Activated gamma-delta T cell treated with Interleukin-2 at 50 U/mL for 16 hours (primary cell): ENCODE measurements around the gene LRRFIP2.

ENCODE experiments used
- DNase-seq: peaks from one replicate; pipeline ENCODE4 v3.0.0-alpha.2; 2020

The LRRFIP2 gene

DNA sequence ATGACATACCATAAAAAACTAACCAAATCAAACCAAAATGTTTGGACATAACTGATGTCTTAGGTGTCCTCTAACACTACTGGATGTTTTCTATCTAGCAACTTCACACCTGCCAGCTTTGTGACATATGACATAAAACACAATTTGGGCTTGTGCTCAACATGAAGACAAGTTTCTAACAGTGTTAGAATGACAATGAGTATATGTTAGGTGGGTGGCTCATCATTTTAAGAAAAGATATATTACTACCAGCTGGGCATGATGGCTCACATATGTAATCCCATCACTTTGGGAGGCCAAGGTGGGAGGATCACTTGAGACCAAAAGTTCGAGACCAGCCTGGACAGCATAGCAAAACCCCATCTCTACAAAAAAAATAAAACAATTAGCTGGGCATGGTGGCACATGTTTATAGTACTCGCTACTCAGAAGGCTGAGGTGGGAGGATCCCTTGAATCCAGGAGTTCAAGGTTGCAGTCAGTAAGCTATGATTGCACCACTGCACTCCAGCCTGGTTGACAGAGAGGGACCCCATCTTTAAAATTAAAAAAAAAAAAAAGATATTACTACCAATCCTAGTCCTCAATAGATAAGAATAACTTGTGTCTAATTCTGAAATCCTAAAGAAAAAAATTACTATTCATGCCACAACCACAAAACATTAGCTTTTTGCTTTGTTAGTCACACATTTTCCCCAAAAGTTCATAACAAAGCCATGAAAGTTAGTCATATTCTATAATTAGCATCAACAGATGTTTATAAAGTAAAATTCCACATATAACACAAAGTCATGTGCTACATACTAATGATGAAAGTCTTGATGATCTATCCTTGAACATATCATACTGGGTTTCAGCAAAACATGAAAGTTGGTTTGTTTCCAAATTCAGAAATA, 59.9 kb downstream of the LRRFIP2 start:
- no peak for DNase-seq

DNA sequence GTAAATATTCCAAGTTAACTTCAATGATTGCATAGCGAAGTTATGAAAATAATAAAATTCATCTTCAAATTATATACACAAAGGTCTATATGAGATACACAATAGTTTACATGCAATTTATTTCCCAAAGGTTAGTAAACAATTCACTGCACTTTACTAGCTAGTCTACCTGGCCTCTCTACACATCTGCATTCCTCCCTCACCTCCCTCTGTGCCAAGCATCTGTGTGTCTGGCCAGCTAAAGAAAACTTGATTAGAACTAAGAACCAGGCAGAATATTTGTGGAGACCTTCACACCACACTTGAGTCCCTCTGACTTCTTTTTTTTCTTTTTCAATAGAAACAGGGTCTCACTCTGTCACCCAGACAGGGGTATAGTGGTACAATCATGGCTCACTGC, 61.4 kb downstream of the LRRFIP2 start:
- no peak for DNase-seq

DNA sequence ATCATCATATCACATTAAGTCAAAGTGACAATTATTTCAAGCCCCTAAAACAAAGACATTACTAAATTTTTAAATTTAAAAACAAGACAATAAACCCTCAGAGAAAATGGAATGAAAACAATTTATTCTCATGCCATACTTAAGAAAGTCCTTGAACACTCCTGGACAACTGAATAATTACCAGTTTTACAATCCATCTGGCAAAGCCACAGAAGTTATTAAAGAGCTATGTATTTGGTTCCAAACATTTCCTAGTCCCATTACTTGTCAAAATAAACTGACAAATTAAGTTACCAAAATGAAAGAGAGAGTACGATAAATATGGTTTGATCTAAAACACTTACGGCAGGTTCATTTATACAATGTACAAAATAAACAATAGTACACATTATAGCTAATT, 63.2 kb downstream of the LRRFIP2 start:
- DNase-seq = no peak

DNA sequence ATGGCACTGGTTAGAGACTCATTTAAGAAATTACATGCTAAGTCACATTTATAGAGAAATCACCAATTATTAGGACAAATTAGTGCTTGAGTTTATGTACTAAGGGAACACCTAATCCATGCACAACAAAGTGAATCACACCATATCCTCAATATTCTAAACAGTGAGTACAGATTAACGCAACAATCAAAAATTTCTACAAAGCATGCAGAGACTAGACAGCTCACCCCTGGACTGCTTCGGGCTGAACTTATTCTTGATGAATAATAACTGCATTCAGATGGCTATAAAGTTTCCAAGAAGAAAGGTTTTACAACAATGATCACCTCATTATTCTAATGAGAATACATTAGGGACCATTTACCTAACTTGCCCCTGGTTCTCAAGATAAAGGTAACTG, 66.5 kb downstream of the LRRFIP2 start:
- no peak for DNase-seq

DNA sequence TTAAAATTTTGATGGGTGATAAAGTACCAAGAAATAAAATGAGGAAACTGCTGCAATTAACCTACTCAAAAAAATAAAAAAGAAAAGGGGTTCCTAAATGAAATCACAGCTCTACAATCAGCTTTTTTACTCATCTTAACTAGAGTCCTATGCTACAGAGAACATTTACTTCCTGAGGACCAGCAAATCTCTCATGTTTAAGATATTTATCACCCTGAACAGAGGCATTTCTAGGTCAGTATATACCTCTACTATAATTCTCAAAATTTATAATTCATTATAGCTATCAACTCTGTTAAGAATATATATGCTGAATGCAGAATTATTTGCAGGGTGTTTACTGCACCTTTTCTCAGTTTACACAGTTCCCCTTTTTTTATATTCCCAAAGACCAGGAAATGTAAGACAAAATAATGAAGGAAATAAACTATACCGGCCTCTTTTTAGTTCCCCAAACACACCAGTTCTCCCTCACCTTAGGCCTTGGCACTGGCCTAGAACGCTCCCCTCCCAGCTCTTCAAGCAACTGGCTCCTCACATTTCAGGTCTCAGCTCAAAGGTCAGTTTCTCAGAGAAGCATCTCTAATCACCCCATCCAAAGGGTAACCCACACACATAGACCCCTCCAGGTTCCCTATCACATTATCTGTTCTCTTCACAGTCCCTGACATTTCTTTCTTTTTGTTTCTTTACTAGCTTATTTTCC, 71.1 kb downstream of the LRRFIP2 start:
- DNase-seq = no peak

- DNase-seq = no peak
These were observed 74.0 kb downstream of the LRRFIP2 start for GRCh38 chr3:37100411-37100810.

GRCh38 chr3:37099469-37099868, 74.9 kb downstream of the LRRFIP2 start:
- DNase-seq = no peak

DNA sequence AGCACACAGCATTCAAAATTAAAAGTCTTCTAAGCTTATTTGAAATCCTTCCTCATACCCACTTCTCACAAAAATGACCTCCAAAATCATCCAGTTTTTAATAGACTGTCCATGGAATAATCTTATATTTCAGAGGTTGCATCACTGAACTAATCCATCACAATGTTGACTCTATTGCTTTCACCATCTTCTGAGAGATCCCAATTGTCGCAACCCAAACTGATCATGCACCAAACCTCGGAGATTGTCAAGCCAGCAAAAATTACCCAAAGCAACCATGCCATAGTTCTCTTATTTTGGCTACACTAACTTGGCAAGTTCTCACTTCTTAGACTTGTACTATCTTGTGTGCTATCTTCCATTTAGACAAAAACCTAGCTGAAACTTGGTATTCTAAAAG, 75.5 kb downstream of the LRRFIP2 start:
- DNase-seq = no peak

DNA sequence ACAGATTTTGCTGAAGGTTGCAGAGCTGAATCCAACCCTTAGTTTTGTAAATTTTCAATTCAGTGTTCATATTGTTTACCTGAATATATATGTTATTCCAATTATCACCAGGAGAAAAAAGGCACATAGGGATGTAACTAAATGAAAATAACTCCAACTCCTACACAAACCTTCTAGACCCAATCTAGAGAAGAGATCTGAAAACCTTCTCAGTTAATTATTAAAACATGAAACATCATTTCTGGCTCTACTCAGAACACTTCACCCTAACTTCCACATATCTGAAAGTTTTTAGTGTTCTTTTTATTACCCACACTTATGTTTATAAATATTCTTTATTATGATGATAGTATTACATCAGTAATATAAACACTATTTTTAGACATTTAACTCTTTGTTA, 76.6 kb downstream of the LRRFIP2 start:
- DNase-seq = no peak

GRCh38 chr3:37096975-37097374, 77.4 kb downstream of the LRRFIP2 start:
- DNase-seq = no peak

DNA sequence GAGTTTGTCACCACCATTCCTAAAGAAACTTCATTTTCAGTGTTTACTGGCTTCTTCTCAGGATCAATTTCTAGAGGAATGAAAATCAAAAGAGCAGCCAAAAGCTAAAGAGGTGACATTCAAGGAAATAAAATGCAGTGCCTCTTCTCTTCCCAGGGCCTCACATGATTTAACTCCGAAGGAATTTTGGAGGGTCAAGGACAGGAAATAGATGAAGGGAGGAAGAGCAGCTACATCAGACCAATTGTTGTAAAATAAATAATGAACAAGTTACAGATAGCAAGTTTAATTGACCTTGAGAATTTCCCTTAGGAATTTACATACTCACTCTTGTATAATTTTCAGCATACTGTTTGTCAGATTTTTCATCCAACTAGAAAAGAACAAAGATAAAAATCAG, 78.1 kb downstream of the LRRFIP2 start:
- no peak for DNase-seq

- DNase-seq = no peak
These were observed 79.7 kb downstream of the LRRFIP2 start for GRCh38 chr3:37094636-37095035.

- DNase-seq = no peak
These were observed 80.9 kb downstream of the LRRFIP2 start for GRCh38 chr3:37093481-37093880.

- no peak for DNase-seq
These were observed 81.9 kb downstream of the LRRFIP2 start for GRCh38 chr3:37092484-37092883.

- no peak for DNase-seq
These were observed 86.5 kb downstream of the LRRFIP2 start for GRCh38 chr3:37087870-37088269.

DNA sequence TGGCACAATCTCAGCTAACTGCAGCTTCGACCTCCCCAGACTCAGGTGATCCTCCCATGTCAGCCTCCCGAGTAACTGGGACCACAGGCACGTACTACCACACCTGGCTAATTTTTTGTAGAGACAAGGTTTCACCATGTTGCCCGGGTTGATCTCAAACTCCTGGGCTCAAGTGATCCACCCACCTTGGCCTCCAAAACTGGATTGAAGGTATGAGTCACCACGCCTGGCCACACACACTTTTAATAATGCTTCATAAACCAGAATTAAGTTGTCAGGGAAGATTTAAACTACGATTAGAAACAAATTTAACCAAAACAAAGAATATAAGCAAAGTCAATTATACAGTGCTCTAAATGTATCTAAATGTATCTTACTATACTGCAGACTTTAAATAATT, 87.5 kb downstream of the LRRFIP2 start:
- DNase-seq = no peak

DNA sequence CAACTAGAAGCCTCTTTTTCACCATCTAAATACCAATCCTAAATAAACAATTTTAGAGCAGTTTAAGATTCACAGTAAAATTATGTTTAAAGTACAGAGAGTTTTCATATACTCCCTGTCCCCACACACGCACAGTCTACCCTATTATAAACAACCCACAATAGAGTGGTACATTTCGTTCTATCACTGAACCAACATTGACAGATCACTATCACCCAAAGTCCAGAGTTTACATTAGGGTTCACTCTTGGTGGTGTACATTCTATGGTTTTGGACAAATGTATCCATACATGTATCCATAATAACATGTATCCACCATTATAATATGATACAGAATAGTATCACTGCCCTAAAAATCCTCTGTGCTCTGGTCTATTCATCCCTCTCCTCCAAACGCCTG, 92.1 kb downstream of the LRRFIP2 start:
- DNase-seq = no peak

- no peak for DNase-seq
These were observed 98.4 kb downstream of the LRRFIP2 start for GRCh38 chr3:37075955-37076354.

GRCh38 chr3:37074178-37074577, 100.2 kb downstream of the LRRFIP2 start:
- DNase-seq = no peak

DNA sequence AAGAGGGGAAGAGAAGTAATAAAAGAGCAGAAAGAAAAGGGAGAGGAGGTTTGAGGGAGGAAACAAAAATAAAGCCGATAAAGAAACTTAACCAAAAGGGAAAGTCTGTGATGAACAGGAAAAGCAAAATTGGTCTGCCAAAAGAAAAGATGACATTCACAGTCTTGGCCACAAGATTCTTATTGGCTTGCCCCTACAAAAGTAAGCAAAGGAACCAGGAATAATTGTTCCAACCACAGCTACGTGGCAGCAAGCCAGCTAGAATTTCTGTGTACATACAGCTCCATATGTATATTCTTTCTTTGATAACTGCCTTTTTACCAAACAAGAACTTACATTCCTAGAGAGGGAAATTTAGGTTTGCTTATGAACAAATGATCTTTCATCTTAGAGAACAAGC, 101.5 kb downstream of the LRRFIP2 start:
- DNase-seq = no peak

DNA sequence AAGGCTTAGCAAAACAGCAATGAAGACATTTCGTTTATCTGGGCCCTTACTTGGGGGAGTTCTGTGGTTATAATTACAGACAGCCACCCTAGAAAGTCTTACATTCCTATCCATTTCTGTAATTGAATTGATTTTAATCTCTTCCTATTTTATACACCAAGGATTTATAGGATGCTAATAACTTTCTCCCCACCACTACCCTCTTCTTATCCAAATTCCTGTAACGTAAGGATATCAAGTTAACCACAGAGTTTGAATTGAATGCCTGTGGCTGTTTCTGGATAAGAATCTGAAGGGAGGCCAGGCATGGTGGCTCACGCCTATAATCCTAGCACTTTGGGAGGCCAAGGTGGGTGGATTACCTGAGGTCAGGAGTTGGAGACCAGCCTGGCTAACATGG, 102.5 kb downstream of the LRRFIP2 start:
- DNase-seq = no peak

- no peak for DNase-seq
These were observed 106.4 kb downstream of the LRRFIP2 start for GRCh38 chr3:37068031-37068430.

DNA sequence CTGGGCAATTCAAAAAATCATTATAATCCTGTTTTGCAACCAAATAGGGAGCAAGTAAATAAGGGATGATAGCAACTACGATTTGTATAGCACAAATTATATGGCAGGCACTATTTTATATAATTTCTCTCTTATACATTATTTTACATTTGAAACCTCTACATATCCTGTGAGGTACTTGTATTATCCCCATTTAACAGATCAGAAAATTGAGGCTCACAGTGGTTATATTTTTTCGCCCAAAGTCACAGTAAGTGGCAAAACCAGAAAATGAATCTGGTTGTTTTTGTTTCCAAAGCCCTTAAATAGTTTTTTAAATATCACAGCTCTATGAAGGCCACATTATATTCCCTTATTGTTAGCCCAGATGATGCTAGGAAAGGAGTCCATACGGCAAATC, 106.8 kb downstream of the LRRFIP2 start:
- DNase-seq = no peak

- DNase-seq = no peak
These were observed 109.6 kb downstream of the LRRFIP2 start for GRCh38 chr3:37064747-37065146.

DNA sequence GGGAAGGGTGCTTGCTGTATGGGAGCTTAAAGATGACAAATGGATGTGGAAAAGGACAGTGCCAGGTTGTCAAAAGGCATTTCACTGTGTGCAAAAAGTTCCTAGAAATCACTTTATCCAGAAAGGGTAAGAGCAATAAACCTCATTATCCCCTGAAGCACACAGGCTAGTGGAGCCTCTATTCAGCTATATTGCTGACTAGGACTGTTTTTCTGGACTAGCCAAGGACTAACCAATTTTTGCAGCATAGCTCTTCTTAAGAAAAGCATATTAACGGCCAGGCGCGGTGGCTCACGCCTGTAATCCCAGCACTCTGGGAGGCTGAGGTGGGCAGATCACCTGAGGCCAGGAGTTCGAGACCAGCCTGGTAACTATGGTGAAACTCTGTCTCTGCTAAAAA, 116.3 kb downstream of the LRRFIP2 start:
- no peak for DNase-seq
